Stimulated activated CD4-positive, alpha-beta T cell treated with anti-CD3 and anti-CD28 coated beads, Interleukin-2, amount 100 ng/mL, for 4 hours (primary cell): ENCODE data around the gene SEMA5B.

Source experiments
- DNase-seq: peaks from one replicate; pipeline ENCODE4 v3.0.0-alpha.2; 2020; ENCODE audit warnings: low read depth

The SEMA5B gene

GRCh38 chr3:123024056-123024455 is 3.5 kb downstream of the SEMA5B start:
- no peak for DNase-seq

GRCh38 chr3:123021996-123022510 is 5.5 kb downstream of the SEMA5B start:
- no peak for DNase-seq

DNA sequence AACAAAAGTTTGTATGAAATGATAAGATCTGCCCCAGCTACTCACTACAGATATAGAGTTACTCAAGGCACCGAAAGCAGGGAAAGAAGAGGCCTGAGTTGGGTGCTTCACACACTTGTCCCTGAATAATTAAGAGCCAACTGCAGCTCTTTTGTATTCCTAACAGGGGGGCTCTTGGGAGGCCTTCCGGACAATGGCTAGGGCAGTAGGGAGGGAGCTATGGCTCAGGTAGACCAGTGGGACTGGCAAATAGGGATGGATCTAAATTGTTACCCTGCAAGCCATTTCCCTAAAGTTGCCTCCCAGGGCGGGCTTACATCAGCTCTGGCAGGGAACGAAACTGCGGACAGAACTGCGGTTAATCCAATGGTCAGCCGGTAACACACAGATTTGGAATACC is 6.2 kb downstream of the SEMA5B start:
- DNase-seq: no peak

DNA sequence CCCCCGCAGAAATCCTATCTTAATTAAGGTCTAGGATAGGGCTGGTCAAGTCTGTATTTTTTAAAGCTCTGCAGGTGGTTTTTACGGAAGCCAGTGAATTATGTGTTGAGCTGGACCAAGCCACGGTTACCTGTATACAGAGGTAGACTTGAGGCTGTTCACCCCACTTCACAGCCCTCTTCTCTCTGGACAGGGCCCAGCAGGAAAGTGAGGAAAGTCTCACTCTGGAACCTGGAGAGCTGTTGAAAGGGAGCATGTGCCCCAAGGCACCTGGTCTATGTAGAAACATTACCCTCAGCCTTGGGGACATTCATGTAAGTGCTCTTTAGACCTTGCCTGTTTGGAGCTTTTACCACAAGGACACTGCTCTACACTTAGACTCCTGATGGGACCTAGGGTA is 6.9 kb downstream of the SEMA5B start:
- DNase-seq: no peak

- DNase-seq: no peak
Observed at GRCh38 chr3:123019591-123019990, 8.0 kb downstream of the SEMA5B start.

DNA sequence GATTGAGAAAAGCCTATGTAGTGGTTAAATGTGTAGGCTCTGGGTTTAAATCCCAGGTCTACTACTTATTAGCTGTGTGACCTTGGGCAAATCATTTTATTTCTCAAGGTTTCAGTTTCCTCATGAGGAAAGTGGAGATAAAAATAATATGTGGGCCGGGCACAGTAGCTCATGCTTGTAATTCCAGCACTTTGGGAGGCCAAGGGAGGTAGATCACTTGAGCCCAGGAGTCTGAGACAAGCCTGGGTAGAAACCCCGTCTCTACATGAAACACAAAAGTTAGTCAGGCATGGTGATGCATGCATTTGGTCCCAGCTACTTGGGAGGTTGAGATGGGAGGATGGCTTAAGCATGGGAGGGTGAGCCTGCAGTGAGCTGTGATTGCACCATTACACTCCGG is 8.4 kb downstream of the SEMA5B start:
- DNase-seq: no peak

DNA sequence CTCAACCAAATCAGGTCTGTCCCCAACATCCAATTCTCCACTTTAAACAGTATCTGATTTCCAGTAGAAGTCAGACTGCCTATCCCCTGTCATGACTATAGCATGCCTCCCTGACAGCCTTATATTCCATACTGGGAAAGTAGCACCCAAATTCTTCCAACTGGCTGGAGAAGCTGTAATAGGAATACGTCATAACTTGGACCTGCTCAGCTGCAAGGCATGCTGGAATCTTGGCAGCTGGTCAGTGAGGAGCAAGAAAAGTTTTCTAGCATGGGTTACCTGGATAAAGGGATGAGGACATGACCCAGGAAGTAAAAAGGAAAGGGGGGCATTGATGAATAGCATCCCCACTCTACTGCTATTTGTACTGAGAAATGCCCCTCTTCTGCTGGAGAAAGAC is 8.9 kb downstream of the SEMA5B start:
- no peak for DNase-seq

DNA sequence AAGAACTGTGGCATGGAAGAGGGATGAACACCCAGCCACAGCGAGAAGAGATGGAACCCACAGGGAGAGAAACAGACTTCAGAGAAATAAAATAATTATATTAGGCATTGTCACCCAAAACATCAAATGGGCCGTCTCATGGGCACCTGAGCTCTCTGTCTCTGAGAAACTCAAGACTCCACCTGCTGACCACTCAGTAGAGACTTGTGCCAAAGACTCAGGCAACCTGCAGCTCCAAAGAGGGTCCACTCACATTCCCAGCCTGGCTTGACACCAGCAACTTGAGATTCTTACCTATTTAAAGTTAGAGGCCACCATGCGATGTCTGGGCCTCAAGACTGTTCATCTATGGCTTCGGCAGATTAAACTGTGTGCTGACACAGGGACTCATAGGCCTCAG is 12.0 kb downstream of the SEMA5B start:
- DNase-seq: no peak

- no peak for DNase-seq
Observed at GRCh38 chr3:123013876-123014275, 13.7 kb downstream of the SEMA5B start.

- DNase-seq: no peak
Observed at GRCh38 chr3:123012652-123013051, 14.9 kb downstream of the SEMA5B start.

GRCh38 chr3:123011447-123011846 is 16.1 kb downstream of the SEMA5B start:
- DNase-seq: no peak

- no peak for DNase-seq
Observed at GRCh38 chr3:123008840-123009239, 18.7 kb downstream of the SEMA5B start.

- DNase-seq: no peak
Observed at GRCh38 chr3:123006609-123007008, 21.0 kb downstream of the SEMA5B start.

DNA sequence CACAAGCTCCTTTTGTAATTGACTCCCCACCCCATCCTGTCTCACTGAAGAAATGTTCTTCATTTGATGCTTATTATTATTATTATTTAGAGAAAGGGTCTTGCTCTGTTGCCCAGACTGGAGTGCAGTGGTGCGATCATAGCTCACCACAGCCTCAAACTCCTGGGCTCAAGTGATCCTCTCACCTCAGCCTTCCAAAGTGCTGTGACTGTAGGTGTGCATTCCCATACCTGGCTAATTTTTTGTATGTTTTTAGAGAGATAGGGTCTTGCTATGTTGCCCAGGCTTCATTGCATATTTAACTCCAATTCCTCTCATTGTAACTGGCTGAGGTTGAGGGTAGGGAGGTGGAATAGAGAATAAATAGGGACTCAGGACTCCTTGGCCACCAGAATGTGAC is 22.3 kb downstream of the SEMA5B start:
- DNase-seq: no peak

DNA sequence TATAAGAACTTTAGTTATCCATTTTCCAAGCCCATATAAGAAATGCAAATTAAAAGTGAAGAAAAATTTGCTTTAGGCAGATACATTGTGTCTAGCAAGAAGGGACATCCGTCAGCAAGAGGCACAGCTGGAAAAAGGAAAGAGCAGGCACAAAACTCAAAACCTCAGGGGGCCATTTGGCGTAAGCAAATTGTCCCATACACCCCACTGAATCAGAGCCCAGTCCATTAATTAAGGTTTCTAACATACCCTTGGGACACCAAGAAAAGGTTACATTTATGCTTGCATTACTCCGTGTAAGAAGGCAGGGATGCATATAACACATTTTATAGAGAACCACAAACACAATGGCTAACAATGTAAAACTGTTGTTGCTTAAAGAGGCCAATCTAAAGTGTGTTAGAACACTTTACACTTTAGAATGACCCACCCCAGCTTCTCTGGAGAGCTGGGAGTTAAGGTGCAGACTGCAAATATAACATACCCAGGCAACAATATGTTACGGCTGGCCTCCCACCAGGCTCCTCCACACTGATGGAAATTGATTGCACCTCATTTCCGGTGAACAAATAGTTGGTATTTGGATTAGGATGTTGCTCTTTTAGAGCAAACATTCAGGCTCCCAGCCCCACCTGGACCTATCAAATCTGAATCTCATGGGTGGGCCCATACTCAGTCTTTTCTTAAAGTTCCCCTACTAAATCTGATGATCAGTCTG is 23.2 kb downstream of the SEMA5B start:
- DNase-seq: no peak

DNA sequence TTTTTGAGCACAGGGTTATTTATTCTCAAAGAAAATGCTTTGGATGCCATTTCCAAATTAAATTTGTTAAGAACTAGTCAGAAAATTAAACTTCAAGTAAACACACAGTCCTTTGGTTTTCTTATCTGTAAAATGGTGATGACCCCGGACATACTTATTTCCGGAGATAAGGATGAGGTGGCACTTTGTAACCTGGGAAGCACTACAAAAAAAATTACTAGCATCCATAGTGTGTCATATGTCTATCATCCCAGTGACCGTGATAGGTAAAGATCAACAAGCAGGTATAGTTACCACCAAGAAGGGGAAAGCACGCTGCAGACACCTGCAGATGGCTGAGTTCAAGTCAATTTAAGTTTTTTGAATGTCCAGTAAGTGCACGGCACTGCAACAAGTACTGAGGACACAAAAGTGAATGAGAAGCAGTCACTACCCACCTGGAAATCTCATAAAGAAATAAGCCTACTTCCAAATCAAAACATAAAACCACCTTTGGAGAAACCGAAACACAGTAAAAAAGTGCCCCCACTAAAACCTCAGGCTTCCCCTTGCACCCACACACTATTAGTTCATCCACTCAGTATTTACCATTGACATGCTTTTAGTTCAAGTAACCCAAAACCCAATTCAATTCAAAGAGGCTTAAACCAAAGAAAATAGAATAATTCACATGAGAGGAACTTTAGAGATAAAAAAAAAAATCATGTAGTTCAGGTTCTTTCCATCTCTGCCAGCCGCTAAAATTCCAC is 24.6 kb downstream of the SEMA5B start:
- no peak for DNase-seq

GRCh38 chr3:123002100-123002748 is 25.3 kb downstream of the SEMA5B start:
- DNase-seq: no peak

GRCh38 chr3:122998856-122999255 is 28.7 kb downstream of the SEMA5B start:
- no peak for DNase-seq

DNA sequence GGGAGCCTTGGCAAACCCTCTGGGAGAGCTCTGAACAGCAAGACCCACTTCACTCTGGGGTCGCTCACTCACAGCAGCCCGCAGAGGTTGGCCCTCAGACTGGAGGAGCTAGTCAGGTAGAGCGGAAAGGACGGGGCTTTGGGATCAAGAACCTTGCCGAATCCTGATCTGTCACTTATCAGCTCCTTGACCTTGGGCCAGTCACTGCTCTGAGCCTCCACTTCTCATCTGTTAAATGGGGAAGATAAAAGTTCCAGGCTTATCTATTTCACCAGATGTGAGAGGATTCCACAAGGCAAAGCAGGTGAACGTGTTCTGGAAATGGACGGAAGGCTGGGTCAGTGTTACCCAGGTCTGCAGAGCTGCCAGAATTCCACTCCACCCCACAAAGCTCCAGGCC is 29.4 kb downstream of the SEMA5B start:
- no peak for DNase-seq

- no peak for DNase-seq
Observed at GRCh38 chr3:122996038-122996580, 31.5 kb downstream of the SEMA5B start.

GRCh38 chr3:122994954-122995353 is 32.6 kb downstream of the SEMA5B start:
- DNase-seq: no peak

DNA sequence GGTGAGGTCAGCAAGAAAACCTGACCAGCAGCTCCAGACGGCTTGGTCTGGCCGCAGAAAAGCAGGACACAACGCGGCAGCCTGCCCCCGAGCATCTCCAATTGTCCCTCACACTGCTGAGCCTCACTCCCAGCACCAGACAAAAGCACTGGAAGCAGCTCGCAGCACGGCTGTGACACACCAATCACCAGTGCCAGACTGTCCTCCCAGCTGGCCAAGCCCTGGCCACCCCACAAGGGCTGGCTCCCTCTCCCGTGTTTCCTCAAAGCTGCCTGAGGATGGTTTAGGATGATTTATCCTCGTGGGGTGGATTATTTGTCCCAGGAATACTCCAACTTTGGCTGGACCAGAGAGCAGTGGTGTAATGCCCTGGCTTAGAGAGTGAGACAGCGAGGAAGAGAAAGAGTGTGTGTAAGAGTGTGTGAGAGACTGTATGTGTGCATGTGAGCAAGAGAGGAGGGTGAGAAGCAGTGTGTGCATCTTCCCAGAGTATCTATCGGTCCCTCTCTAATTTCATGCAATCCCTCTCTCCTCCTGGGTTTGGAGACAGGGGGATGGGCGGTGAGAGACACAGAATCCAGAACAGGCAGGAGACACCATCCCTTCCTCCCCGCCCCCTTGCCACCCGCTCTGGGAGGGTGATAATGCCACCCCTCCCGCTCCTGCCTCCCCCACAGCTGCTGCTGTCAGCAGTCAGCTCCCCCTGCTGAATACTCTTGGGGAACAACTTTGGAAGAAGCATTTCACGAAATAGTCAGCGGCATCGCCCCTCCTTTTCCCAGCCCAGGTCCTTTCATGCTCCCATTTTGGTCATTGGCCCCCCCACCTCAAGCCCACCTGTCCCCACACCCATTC is 34.2 kb downstream of the SEMA5B start:
- no peak for DNase-seq
